Lung (tissue), 12 donors: Measurements from ENCODE around the gene CEBPE. TPM values are rescaled to one million over a fixed set of nuclear protein-coding genes. Genes with fewer than 3 reads are reported as not detected.

Experiments
- ATAC-seq: fragments of 200-7000 bp; cut with Tn5 transposase; one replicate; pipeline ENCODE4 v1.9.1; 2020; ENCODE audit warnings: moderate number of reproducible peaks; ENCODE audit not compliant: insufficient read depth, low FRiP score
- DNase-seq, 3 donors: peaks; one replicate each; pipeline ENCODE4 v3.0.0-alpha.2; 2013 to 2017
- H3K27ac ChIP-seq, 2 donors: one replicate each; pipeline ENCODE4 v1.5.1; 2013; ENCODE audit warnings: mild to moderate bottlenecking in 2 of 2, moderate library complexity in 2 of 2, control low read depth in 1 of 2, inconsistent platforms in 1 of 2, low read depth in 1 of 2, low read length in 1 of 2
- H3K27me3 ChIP-seq, 3 donors: one replicate each; pipeline ENCODE4 v1.5.1; 2013; ENCODE audit warnings: low read length in 2 of 3; ENCODE audit not compliant: control insufficient read depth in 3 of 3, insufficient read depth in 3 of 3
- H3K36me3 ChIP-seq, 4 donors: one replicate each; pipeline ENCODE4 v1.5.1; 2013; ENCODE audit warnings: low read length in 4 of 4, mild to moderate bottlenecking in 1 of 4, moderate library complexity in 1 of 4; ENCODE audit not compliant: control insufficient read depth in 4 of 4, insufficient read depth in 4 of 4
- H3K4me1 ChIP-seq, 5 donors: one replicate each; pipeline ENCODE4 v1.5.1; 2013; ENCODE audit warnings: low read length in 5 of 5, mild to moderate bottlenecking in 2 of 5, moderate library complexity in 1 of 5; ENCODE audit not compliant: control insufficient read depth in 5 of 5, insufficient read depth in 5 of 5
- H3K4me3 ChIP-seq: one replicate; pipeline ENCODE4 v1.5.1; 2013; ENCODE audit warnings: mild to moderate bottlenecking, control low read depth, moderate library complexity
- H3K9ac ChIP-seq, 2 donors: one replicate each; pipeline ENCODE4 v1.5.1; 2013; ENCODE audit warnings: low read length in 2 of 2, control low read depth in 1 of 2; ENCODE audit not compliant: insufficient read depth in 1 of 2
- H3K9me3 ChIP-seq, 4 donors: one replicate each; pipeline ENCODE4 v1.5.1; 2013; ENCODE audit warnings: low read length in 3 of 4, mild to moderate bottlenecking in 1 of 4, moderate library complexity in 1 of 4; ENCODE audit not compliant: control insufficient read depth in 4 of 4, insufficient read depth in 3 of 4
- WGBS, 2 donors: extraction: QIAGEN DNeasy Blood & Tissue Kit; methylation state at CpG; one replicate each; pipeline ENCODE4 v1.1.7; 2013; 5-methylcytosine and 5-hydroxymethylcytosine counted together
- polyA plus RNA-seq, 2 donors: library from polyadenylated mRNA; stranded (reverse); fragments of 200-250 nt; gene quantifications; one replicate each; pipeline ENCODE4 v1.2.1, GENCODE V29; 2013
- total RNA-seq, 2 donors: library from RNA; depleted of rRNA in 1 of 2; stranded (reverse); fragments of >200 nt in 1 of 2; gene quantifications; one replicate each; pipeline ENCODE4 v1.2.1, GENCODE V29; 2014 to 2021
- TF ChIP-seq, protein P1 (sequence below): IDR thresholded peaks from 2 replicates; pipeline ENCODE4 v1.5.1; 2012; ENCODE audit warnings: mild to moderate bottlenecking; ENCODE audit errors: control extremely low read depth, extremely low read depth
- donor health status: control.
- donor health status: control.
- donor health status: Bipolar disorder and iron deficiency.
- donor health status: healthy.
- donor health status: DM: yes; HTN: yes; CAD: no.

Gene CEBPE
- total and polyA plus RNA-seq, 4 donors: 0.16 to 3.5 (median 0.67) TPM; not detected in 1

DNA sequence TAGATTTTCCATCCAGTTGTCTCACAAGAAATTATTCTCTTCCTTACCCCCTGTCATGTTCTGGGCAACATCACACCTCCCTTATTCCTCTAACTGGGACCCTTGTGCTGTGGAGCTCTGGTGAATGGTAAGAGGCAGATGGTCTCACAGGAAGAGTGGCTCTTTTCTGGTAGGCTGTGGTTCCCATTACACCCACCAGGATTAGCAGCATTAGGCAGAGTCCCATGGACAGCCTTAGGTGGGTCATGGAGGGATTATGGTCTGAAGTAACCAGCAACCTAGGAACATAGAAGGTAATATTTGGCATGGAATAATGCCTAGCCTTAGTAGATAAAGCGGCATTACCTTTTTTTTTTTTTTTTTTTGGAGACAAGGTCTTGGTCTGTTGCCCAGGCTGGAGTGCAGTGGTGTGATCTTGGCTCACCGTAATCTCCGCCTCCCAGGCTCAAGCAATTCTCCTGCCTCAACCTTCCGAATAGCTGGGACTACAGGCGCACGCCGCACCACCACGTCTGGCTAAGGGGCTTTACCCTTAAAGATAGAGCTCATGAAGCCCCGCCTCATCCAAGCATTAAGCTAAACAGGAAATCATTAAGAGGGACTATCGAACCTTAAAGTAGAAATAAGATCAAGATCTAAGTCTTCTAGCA, 19.7 kb downstream of the CEBPE start:
- H3K27me3 ChIP-seq: no peaks in the 10 kb centered on the region
- TF ChIP-seq, protein P1, sequence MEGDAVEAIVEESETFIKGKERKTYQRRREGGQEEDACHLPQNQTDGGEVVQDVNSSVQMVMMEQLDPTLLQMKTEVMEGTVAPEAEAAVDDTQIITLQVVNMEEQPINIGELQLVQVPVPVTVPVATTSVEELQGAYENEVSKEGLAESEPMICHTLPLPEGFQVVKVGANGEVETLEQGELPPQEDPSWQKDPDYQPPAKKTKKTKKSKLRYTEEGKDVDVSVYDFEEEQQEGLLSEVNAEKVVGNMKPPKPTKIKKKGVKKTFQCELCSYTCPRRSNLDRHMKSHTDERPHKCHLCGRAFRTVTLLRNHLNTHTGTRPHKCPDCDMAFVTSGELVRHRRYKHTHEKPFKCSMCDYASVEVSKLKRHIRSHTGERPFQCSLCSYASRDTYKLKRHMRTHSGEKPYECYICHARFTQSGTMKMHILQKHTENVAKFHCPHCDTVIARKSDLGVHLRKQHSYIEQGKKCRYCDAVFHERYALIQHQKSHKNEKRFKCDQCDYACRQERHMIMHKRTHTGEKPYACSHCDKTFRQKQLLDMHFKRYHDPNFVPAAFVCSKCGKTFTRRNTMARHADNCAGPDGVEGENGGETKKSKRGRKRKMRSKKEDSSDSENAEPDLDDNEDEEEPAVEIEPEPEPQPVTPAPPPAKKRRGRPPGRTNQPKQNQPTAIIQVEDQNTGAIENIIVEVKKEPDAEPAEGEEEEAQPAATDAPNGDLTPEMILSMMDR: no peak
- no peaks in the 10 kb centered on the region for H3K9me3 ChIP-seq
- no peak overlapping the region for H3K4me3 ChIP-seq
- peaks cover 0 to 13% (median 0%) of the 10 kb centered on the region in 5 donors for H3K4me1 ChIP-seq
- WGBS, 2 donors: 72 to 84% methylated on average over 10 of the region's 10 CpGs
- H3K27ac ChIP-seq: peak overlapping the region in 1 of 2 donors; percentile 71
- ATAC-seq (no peak), DNase-seq (no peak)
- H3K36me3 ChIP-seq: peaks cover 5 to 18% (median 14%) of the 10 kb centered on the region in 4 donors
- H3K9ac ChIP-seq: no peak overlapping the region

DNA sequence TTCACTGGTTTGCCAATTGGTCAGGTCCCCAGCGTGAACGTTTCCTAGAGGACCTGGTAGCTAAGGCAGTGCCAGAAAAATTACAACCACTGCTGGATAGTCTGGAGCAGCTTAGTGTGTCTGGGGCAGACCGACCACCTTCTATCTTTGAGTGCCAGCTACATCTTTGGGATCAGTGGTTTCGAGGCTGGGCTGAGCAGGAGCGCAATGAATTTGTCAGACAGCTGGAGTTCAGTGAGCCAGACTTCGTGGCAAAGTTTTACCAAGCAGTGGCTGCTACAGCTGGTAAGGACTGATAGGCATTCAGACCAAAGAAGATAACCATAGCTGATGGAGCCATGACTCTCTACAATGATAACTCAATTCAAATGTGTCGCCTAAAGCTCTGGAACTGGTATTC, 21.3 kb downstream of the CEBPE start:
- Histone ChIP-seq H3K4me3 (no peak overlapping the region), H3K9me3 (no peaks in the 10 kb centered on the region), H3K27me3 (no peaks in the 10 kb centered on the region), H3K4me1 (peaks cover 0 to 23% (median 9%) of the 10 kb centered on the region in 5 donors), H3K9ac (no peak overlapping the region), H3K27ac (peak overlapping the region in 1 of 2 donors; percentile 17), H3K36me3 (peaks cover 8 to 19% (median 14%) of the 10 kb centered on the region in 4 donors)
- DNase-seq (no peak), ATAC-seq (no peak)
- 82 to 91% methylated on average over 7 of the region's 7 CpGs for WGBS, 2 donors
- TF ChIP-seq, protein P1: no peak

GRCh38 chr14:23095196-23096108, 23.6 kb downstream of the CEBPE start, which contains the start of gene C14orf119:
TSS of gene C14orf119 (plus strand) at chr14:23095505. CDS start at chr14:23097659, 2,154 bp downstream.
- TF ChIP-seq, protein P1: no peak
- Histone ChIP-seq H3K36me3 (peaks cover 10 to 25% (median 19%) of the 10 kb centered on the region in 4 donors), H3K4me3 (peak within 1 kb of the TSS; percentile 74), H3K9me3 (no peaks in the 10 kb centered on the region), H3K9ac (peak within 1 kb of the TSS; percentile 92 to 96), H3K27ac (peak within 1 kb of the TSS; percentile 97 to 98), H3K4me1 (peaks cover 0 to 23% (median 10%) of the 10 kb centered on the region in 5 donors), H3K27me3 (no peaks in the 10 kb centered on the region)
- 0 to 1% methylated on average over 46 of the region's 46 CpGs for WGBS, 2 donors
- DNase-seq (peak; percentile 100), ATAC-seq (peak; percentile 96)
